UCSD-AML1 (cell line): Measurements from ENCODE around the gene ATP6V0C.

ENCODE experiments used
- DNase-seq: peaks from one replicate; lab custom pipeline; 2025; ENCODE audit not compliant: unreplicated experiment; lab: John Stamatoyannopoulos, UW

The ATP6V0C gene

DNA sequence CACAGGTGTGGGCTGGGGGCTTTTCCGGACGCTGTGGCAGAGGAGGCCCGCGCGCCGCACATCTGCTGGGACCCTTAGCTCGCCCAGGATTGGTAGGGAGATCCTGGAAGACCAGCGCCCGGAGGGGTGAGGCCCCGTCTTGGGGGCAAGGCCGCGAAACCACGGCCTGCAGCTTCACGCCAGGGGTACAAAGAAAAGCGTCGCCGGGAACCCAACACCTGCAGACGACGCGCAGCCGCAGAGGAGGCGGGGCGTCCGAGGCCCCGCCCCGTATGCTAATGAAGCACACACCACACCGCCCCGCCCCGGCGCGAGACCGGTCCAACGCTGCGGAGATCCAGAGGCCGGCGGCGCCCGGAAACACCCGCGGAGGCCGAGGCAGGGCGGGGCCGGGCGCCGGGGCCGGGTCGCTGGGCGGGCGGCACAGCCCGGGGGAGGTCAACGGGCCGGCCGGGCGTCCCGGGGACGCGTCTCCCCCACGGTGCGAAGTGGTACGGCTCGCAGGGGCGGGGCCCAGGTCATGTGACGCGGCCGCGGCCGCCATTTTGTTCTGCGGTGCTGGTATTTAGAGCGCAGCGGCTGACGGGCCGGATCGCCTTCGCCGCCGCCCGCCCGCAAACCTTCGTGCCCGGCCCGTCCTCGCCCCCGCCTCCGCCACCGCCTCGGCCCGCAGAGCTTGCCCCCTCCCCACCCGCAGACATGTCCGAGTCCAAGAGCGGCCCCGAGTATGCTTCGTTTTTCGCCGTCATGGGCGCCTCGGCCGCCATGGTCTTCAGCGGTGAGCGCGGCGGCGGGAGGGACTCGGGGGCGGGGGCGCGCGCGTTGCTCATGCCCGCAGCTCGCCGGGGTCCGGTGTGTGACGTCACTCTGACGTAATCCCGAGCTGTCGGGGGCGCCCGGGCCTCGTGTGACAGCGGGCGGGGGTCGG lies at the start of gene ATP6V0C:
Gene ATP6V0C (plus strand): TSS at position 548 of the 928 bp plus-strand sequence. CDS start 152 bp downstream, at position 700.
- peak; percentile 92 for DNase-seq

- DNase-seq, result no peak
Observed at GRCh38 chr16:2464333-2464732, 49.4 kb upstream of the ATP6V0C start.

DNA sequence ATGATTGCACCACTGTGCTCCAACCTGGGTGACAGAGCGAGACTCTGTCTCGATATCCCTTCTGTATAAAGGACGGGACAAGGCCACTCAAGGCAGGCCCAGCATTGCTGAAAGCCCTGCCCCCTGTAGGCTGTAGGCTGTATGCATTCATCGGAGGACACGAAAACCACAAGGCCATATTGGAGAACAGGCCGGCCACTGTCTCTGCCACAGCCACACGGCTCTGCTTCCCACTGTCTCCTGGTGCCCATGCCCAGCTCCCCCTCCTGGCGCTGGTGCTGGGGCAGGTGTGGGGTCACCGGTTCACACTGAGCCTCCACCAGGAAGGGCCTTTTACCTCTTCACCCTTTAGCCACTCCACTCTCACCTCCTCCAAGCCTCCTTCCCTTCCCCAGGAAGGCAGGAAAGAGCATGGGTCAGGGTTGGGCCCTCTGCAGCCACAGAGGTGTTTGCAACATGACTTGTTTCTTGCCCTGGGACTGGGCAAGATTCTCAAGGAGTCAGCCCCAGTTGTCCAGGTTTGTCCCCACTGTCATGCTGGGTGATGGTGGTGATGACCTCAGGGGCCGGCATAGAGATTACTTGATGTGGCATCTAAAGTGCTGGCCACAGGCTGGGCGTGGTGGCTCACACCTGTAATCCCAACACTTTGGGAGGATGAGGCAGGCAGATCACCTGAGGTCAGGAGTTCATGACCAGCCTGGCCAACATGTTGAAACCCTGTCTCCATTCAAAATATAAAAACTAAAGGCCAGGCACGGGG lies 47.9 kb upstream of the ATP6V0C start:
- peak; percentile 25 for DNase-seq

DNA sequence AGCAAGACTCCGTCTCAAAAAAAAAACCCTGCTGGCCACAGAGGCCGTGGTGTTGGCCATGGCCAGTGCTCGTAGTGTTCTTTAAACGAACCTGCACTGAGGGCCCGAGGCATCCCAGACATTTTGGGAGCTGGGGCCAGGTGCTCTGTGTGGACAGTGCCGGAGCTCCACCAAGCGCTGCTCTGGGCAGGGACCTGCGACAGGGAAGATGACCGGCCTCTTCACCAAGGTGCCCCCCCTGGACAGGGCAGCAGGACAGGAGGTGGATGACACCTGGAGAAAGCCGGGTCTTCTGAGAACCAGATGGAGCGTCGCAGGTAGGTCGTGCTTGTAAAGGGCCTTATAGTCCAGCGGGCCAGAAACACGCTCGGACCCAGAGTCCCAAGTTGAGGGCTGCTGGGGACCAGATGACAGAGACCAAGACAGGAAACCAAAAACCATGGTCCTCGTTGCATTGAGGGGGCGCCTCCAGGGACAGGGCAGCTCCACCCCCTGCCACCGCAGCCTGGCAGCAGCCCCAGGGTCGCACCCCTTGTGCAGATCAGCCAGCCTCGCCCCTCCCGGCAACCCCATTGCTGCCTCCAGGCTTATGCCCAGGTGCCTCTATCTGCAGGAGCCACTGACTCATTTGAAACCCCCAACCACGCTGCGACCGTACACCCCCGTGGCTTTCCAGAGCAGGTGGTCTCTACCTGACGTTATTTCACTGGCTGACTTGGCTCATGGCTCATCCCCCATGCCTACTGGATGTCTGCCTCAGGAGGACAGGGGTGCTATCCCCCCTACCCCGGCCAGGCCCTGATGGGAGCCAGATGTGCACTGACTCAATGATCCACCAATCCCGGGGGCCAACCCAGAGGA lies 46.9 kb upstream of the ATP6V0C start:
- DNase-seq, result no peak

- no peak for DNase-seq
Observed at GRCh38 chr16:2467528-2468232, 46.1 kb upstream of the ATP6V0C start.

DNA sequence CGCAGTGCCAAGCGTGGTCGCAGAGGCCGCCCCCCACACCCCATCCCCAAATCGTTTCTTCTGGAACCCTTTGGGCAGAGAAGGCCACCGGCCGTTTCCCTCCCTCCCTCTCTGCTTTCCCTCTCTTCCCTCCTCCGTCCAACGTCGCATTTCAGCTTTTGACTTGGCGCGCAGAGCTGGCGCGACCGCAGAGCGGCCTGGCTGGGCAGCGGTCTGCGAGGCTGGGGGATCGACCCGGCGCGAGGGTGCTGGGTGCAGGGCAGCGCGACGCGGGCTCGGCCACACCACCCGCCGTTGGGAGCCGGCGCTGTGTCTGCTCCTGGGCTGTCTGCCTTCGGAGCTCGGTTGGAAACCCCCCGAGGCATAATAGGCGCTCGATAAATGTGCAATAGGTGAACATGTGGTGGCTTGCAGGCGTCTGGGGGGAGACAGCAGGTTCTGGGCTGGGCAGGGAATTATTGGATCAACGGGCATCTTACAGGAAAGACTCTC lies 45.5 kb upstream of the ATP6V0C start:
- no peak for DNase-seq

DNA sequence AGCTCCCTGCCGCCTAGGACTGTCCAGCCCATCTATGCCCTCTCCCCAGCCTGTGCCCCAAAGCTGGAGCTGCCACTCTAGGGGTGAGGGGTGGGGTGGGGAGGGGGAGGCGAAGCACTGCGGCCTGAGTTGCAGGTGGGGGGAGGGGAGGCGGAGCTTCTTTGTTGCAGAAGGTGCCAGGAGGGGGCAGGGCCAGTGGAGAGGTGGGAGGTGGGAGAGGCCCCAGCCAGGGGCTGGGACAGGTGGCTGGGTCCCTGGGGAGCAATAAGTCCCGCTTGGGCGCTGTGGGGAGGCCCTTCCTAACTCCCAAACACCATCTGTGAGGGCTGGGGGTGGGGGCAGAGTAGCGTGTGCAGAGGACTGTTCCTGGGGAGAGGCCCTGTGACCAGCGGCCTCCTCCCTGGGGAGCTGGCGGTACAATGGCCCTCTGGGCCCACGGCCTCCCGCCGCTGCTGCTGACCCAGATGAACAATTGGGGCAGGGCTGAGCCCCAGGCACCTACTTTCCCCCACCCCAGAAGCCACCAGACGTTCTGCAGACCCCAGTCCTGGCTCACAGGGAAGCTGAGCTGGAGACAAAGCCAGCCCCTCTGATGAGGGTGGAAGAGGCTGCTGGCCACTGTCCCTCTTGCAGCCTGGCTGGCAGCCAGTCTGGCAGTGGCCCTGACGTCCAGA lies 44.9 kb upstream of the ATP6V0C start:
- DNase-seq, result no peak

DNA sequence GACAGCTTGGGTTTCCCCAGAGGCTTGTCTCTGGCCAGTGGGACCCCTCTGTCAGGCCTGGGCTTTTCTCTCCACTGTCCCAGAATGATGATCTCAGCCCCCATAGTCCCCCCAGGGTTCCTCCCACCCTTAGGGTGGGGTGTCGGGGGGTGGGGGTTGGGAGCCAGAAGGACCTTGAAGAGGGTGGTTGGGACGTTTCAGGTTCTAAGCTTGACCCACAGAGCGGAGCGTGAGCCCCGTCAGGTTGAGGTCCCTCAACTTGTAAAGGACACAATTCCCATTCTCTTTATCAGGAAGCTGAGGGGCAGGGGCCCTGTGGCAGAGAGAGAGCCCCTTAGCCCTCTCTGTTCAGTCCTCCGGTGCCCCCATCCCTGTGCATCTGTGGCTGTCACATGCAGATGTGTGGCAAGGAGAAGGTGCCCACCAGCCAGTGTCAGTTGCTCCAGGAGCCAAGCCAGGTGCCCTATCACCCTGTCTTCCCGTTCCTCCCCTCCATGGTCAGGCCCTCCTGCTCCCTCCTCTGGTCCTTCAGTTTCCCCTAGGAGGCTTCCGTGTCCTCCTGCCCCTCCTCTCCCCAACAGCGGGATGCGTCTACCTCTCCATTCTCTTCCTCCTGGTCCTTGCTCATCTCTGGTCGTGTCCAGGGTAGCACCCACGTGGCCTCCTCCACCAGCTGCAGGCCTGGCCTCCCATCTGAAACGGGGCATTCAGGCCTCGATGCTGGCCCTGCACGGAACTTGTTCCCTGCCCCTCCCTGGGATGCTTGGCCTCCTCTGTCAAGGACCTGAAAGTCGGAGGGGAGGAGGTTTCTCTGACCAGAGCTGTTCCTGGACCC lies 44.1 kb upstream of the ATP6V0C start:
- DNase-seq, result no peak

GRCh38 chr16:2470234-2470601 lies 43.5 kb upstream of the ATP6V0C start:
- no peak for DNase-seq

- no peak for DNase-seq
Observed at GRCh38 chr16:2470603-2471015, 43.1 kb upstream of the ATP6V0C start.

GRCh38 chr16:2471016-2471652 lies 42.6 kb upstream of the ATP6V0C start, which contains the start of gene NTN3:
NTN3 (plus strand) TSS chr16:2471297; CDS start chr16:2471702, 405 bp downstream.
- no peak for DNase-seq

DNA sequence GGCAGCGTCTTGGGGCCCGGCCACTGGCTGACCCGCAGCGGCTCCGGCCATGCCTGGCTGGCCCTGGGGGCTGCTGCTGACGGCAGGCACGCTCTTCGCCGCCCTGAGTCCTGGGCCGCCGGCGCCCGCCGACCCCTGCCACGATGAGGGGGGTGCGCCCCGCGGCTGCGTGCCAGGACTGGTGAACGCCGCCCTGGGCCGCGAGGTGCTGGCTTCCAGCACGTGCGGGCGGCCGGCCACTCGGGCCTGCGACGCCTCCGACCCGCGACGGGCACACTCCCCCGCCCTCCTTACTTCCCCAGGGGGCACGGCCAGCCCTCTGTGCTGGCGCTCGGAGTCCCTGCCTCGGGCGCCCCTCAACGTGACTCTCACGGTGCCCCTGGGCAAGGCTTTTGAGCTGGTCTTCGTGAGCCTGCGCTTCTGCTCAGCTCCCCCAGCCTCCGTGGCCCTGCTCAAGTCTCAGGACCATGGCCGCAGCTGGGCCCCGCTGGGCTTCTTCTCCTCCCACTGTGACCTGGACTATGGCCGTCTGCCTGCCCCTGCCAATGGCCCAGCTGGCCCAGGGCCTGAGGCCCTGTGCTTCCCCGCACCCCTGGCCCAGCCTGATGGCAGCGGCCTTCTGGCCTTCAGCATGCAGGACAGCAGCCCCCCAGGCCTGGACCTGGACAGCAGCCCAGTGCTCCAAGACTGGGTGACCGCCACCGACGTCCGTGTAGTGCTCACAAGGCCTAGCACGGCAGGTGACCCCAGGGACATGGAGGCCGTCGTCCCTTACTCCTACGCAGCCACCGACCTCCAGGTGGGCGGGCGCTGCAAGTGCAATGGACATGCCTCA lies 41.9 kb upstream of the ATP6V0C start:
- no peak for DNase-seq

GRCh38 chr16:2472488-2472864 lies 41.3 kb upstream of the ATP6V0C start:
- no peak for DNase-seq

GRCh38 chr16:2472885-2473445 lies 40.8 kb upstream of the ATP6V0C start:
- DNase-seq, result no peak

GRCh38 chr16:2473446-2473926 lies 40.3 kb upstream of the ATP6V0C start:
- peak; percentile 59 for DNase-seq

- DNase-seq, result peak; percentile 72
Observed at GRCh38 chr16:2473999-2474876, 39.5 kb upstream of the ATP6V0C start.
